Measurements from ENCODE around the gene LZTS2.

DNA sequence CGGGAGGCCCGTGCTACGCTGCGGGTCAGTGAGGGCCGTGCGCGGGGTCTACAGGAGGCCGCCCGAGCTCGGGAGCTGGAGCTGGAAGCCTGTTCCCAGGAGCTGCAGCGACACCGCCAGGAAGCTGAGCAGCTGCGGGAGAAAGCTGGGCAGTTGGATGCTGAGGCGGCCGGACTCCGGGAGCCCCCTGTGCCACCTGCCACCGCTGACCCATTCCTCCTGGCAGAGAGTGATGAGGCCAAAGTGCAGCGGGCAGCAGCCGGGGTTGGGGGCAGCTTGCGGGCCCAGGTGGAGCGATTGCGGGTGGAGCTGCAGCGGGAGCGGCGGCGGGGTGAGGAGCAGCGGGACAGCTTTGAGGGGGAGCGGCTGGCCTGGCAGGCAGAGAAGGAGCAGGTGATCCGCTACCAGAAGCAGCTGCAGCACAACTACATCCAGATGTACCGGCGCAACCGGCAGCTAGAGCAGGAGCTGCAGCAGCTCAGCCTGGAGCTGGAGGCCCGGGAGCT, 7.0 kb downstream of the LZTS2 start:
- TF ChIP-seq, protein P1, sequence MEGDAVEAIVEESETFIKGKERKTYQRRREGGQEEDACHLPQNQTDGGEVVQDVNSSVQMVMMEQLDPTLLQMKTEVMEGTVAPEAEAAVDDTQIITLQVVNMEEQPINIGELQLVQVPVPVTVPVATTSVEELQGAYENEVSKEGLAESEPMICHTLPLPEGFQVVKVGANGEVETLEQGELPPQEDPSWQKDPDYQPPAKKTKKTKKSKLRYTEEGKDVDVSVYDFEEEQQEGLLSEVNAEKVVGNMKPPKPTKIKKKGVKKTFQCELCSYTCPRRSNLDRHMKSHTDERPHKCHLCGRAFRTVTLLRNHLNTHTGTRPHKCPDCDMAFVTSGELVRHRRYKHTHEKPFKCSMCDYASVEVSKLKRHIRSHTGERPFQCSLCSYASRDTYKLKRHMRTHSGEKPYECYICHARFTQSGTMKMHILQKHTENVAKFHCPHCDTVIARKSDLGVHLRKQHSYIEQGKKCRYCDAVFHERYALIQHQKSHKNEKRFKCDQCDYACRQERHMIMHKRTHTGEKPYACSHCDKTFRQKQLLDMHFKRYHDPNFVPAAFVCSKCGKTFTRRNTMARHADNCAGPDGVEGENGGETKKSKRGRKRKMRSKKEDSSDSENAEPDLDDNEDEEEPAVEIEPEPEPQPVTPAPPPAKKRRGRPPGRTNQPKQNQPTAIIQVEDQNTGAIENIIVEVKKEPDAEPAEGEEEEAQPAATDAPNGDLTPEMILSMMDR (IDR thresholded peaks at IDR 0.05): no peak
- TF ChIP-seq POLR2A (IDR thresholded peaks at IDR 0.05): no peak

All from uterus (tissue), 2 donors.